Panc1 (cell line): ENCODE results near the gene FIZ1. TPM values are rescaled to one million over a fixed set of nuclear protein-coding genes. Genes with fewer than 3 reads are reported as not detected.
"Not testable (repeated sequence)": the region's sequence is repeated elsewhere in the genome, so short reads cannot be mapped to it uniquely, and the experiment has no call there.

Source experiments
- ATAC-seq: fragments of 200-7000 bp; cut with Tn5 transposase; 2 replicates; pipeline ENCODE4 v1.9.1; 2020; ENCODE audit warnings: mild to moderate bottlenecking, moderate library complexity
- BruUV-seq: library from RNA; stranded (reverse); fragments of 400-500 nt; replicated peaks from 2 replicates; lab custom pipeline; 2021; lab: Mats Ljungman, UMichigan
- CTCF ChIA-PET: fragments of 300-600 bp; sonication (Branson Sonifier 250); formaldehyde crosslinking; loops from one replicate; lab custom pipeline; 2022; ENCODE audit warnings: antibody characterized with exemption; lab: Charles Lee
- POLR2A ChIA-PET: fragments of 300-600 bp; sonication (Branson Sonifier 250); formaldehyde crosslinking; loops from one replicate; lab custom pipeline; 2022; ENCODE audit warnings: antibody characterized with exemption; lab: Charles Lee
- DNase-seq: peaks from one replicate; pipeline ENCODE4 v3.0.0-alpha.2; 2010; ENCODE audit warnings: low read depth, low spot score
- H3K27ac ChIP-seq: 2 replicates; pipeline ENCODE4 v1.5.1; 2011; ENCODE audit warnings: mild to moderate bottlenecking, low read length, inconsistent platforms
- H3K27me3 ChIP-seq: fragments of 200-500 bp; sonication (Bioruptor generic); 2 replicates; pipeline ENCODE4 v1.6.0; 2014; ENCODE audit warnings: low read length, inconsistent platforms; ENCODE audit not compliant: control insufficient read depth, insufficient read depth
- H3K36me3 ChIP-seq: fragments of 200-500 bp; sonication (Bioruptor generic); 2 replicates; pipeline ENCODE4 v1.5.1; 2014; ENCODE audit warnings: inconsistent platforms, mild to moderate bottlenecking, low read length, moderate library complexity; ENCODE audit not compliant: control insufficient read depth, insufficient read depth
- H3K4me1 ChIP-seq: 2 replicates; pipeline ENCODE4 v1.5.1; 2011; ENCODE audit warnings: inconsistent platforms, mild to moderate bottlenecking, low read length, moderate library complexity; ENCODE audit not compliant: control insufficient read depth, insufficient read depth
- H3K4me3 ChIP-seq, 2 experiments: 2 replicates each; pipeline ENCODE4 v1.5.1; 2011 to 2012; ENCODE audit warnings: low read depth in 2 of 2, low read length in 2 of 2, mild to moderate bottlenecking in 2 of 2, inconsistent platforms in 1 of 2, moderate library complexity in 1 of 2
- H3K9me3 ChIP-seq: fragments of 200-500 bp; sonication (Bioruptor generic); 2 replicates; pipeline ENCODE4 v1.5.1; 2014; ENCODE audit warnings: low read depth, mild to moderate bottlenecking, inconsistent platforms, low read length, moderate library complexity; ENCODE audit not compliant: control insufficient read depth, insufficient read depth
- POLR2AphosphoS5 ChIP-seq: IDR thresholded peaks from 2 replicates; pipeline ENCODE4 v1.6.1; 2012; ENCODE audit warnings: mild to moderate bottlenecking, low read depth, low read length, moderate library complexity
- SIN3A ChIP-seq: IDR thresholded peaks from 2 replicates; pipeline ENCODE4 v1.6.1; 2012; ENCODE audit warnings: low read depth, mild to moderate bottlenecking, low read length, moderate library complexity, borderline replicate concordance; ENCODE audit not compliant: insufficient read depth
- TCF7L2 ChIP-seq: IDR thresholded peaks from 2 replicates; pipeline ENCODE4 v1.6.1; 2011; ENCODE audit warnings: mild to moderate bottlenecking, low read depth, low read length, inconsistent platforms
- in situ Hi-C: cut with HindIII; loops from 2 replicates; pipeline ENCODE4 v1.10.0; 2016; ENCODE audit warnings: low sequenced_read_pairs, low pct_unique_long_range_greater_than_20kb
- intact Hi-C: fragments of 100-400 bp; cut with micrococcal nuclease; formaldehyde crosslinking; loops from one replicate; pipeline ENCODE4 v1.10.0; 2022; ENCODE audit not compliant: unreplicated experiment
- total RNA-seq: library from RNA; stranded (reverse); gene quantifications from one replicate; pipeline ENCODE4 v1.2.1, GENCODE V29; 2021; ENCODE audit not compliant: unreplicated experiment
- TF ChIP-seq, protein P1 (sequence below), 2 experiments: IDR thresholded peaks; 2 replicates each; pipeline ENCODE4 v1.6.1; 2011 to 2012; ENCODE audit warnings: low read depth in 2 of 2, control low read depth in 1 of 2, low read length in 1 of 2, mild to moderate bottlenecking in 1 of 2, moderate library complexity in 1 of 2; ENCODE audit not compliant: insufficient read depth in 1 of 2
- TF ChIP-seq, protein P2 (sequence below): fragments of 450-650 bp; IDR thresholded peaks from 2 replicates; pipeline ENCODE4 v1.5.1; 2017; ENCODE audit warnings: mild to moderate bottlenecking

The FIZ1 gene
- total RNA-seq, 1 experiment from 2014 or later, result 28.5 TPM

GRCh38 chr19:55569477-55569876 lies 29.8 kb downstream of the FIZ1 start:
- BruUV-seq, H3K4me3 ChIP-seq, ATAC-seq, CTCF ChIA-PET, intact Hi-C loops, H3K36me3 ChIP-seq, H3K9me3 ChIP-seq, H3K27ac ChIP-seq, in situ Hi-C loops, H3K4me1 ChIP-seq, DNase-seq, POLR2A ChIA-PET, H3K27me3 ChIP-seq: not testable (repeated sequence)

GRCh38 chr19:55567708-55568328 lies 31.5 kb downstream of the FIZ1 start:
- intact Hi-C loops (no loop called here), in situ Hi-C loops (no loop called here)
- ChIA-PET CTCF (no interaction called here), POLR2A (no interaction called here)
- Histone ChIP-seq H3K27ac (no peak overlapping the region), H3K27me3 (no peaks in the 10 kb centered on the region), H3K9me3 (no peaks in the 10 kb centered on the region), H3K36me3 (no peaks in the 10 kb centered on the region), H3K4me3 (no peak overlapping the region), H3K4me1 (peaks cover 7% of the 10 kb centered on the region)
- DNase-seq, result no peak
- TF ChIP-seq SIN3A (no peak), POLR2AphosphoS5 (no peak), TCF7L2 (no peak)
- TF ChIP-seq, protein P1, sequence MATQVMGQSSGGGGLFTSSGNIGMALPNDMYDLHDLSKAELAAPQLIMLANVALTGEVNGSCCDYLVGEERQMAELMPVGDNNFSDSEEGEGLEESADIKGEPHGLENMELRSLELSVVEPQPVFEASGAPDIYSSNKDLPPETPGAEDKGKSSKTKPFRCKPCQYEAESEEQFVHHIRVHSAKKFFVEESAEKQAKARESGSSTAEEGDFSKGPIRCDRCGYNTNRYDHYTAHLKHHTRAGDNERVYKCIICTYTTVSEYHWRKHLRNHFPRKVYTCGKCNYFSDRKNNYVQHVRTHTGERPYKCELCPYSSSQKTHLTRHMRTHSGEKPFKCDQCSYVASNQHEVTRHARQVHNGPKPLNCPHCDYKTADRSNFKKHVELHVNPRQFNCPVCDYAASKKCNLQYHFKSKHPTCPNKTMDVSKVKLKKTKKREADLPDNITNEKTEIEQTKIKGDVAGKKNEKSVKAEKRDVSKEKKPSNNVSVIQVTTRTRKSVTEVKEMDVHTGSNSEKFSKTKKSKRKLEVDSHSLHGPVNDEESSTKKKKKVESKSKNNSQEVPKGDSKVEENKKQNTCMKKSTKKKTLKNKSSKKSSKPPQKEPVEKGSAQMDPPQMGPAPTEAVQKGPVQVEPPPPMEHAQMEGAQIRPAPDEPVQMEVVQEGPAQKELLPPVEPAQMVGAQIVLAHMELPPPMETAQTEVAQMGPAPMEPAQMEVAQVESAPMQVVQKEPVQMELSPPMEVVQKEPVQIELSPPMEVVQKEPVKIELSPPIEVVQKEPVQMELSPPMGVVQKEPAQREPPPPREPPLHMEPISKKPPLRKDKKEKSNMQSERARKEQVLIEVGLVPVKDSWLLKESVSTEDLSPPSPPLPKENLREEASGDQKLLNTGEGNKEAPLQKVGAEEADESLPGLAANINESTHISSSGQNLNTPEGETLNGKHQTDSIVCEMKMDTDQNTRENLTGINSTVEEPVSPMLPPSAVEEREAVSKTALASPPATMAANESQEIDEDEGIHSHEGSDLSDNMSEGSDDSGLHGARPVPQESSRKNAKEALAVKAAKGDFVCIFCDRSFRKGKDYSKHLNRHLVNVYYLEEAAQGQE (IDR thresholded peaks at IDR 0.05; ENCODE audit: insufficient read depth in 1 of 2, low read depth in 2 of 2, low read length in 1 of 2), result no peak
- TF ChIP-seq, protein P2, sequence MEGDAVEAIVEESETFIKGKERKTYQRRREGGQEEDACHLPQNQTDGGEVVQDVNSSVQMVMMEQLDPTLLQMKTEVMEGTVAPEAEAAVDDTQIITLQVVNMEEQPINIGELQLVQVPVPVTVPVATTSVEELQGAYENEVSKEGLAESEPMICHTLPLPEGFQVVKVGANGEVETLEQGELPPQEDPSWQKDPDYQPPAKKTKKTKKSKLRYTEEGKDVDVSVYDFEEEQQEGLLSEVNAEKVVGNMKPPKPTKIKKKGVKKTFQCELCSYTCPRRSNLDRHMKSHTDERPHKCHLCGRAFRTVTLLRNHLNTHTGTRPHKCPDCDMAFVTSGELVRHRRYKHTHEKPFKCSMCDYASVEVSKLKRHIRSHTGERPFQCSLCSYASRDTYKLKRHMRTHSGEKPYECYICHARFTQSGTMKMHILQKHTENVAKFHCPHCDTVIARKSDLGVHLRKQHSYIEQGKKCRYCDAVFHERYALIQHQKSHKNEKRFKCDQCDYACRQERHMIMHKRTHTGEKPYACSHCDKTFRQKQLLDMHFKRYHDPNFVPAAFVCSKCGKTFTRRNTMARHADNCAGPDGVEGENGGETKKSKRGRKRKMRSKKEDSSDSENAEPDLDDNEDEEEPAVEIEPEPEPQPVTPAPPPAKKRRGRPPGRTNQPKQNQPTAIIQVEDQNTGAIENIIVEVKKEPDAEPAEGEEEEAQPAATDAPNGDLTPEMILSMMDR, result no peak
- BruUV-seq, result no TSS peak
- ATAC-seq, result no peak

DNA sequence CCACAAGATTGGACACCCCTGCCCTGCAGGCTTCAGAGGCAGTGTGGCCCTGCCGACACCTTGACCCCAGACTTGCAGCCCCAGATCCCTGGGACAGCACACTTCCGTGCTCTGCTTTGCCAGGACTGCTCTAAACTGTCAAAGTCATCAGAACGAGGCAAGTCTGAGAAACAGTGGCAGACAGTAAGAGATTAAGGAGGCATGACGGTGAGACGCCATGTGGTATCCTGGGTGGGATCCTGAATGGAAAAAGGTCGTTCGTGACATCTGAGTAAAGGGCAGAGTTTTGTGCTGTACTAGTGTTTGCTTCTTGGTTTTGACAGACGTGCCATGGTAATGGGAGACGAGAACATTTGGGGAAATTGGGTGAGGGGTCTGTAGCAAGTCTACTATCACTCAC lies 32.5 kb downstream of the FIZ1 start:
- ATAC-seq (no peak), DNase-seq (no peak)
- peaks cover 7% of the 10 kb centered on the region for H3K4me1 ChIP-seq
- no peak for TF ChIP-seq SIN3A
- no peak for TF ChIP-seq TCF7L2
- no peak for TF ChIP-seq POLR2AphosphoS5
- TF ChIP-seq, protein P1 (IDR thresholded peaks at IDR 0.05; ENCODE audit: insufficient read depth in 1 of 2, low read depth in 2 of 2, low read length in 1 of 2), result no peak
- no peaks in the 10 kb centered on the region for H3K27me3 ChIP-seq
- ChIA-PET POLR2A (no interaction called here), CTCF (no interaction called here)
- intact Hi-C loops, result no loop called here
- no peaks in the 10 kb centered on the region for H3K36me3 ChIP-seq
- in situ Hi-C loops, result no loop called here
- H3K4me3 ChIP-seq, result no peak overlapping the region
- no peaks in the 10 kb centered on the region for H3K9me3 ChIP-seq
- no TSS peak for BruUV-seq
- H3K27ac ChIP-seq, result no peak overlapping the region
